Astrocyte (in vitro differentiated cells and primary cell): ENCODE results near the gene CCT6A. TPM values are rescaled to one million over a fixed set of nuclear protein-coding genes. Genes with fewer than 3 reads are reported as not detected.
"Not testable (repeated sequence)": the region's sequence is repeated elsewhere in the genome, so short reads cannot be mapped to it uniquely, and the experiment has no call there.

ENCODE experiments used
- DNase-seq: peaks from one replicate; pipeline ENCODE4 v3.0.0-alpha.2; 2010; ENCODE audit warnings: low read depth
- FAIRE-seq: peaks from 2 replicates; lab custom pipeline; 2011; peaks lifted over from hg19 to GRCh38; lab: Jason Lieb, UNC
- H2AFZ ChIP-seq: 2 replicates; pipeline ENCODE4 v1.6.0; 2012; ENCODE audit warnings: low read depth, low read length, inconsistent platforms
- H3K27ac ChIP-seq: 2 replicates; pipeline ENCODE4 v1.5.1; 2011; ENCODE audit warnings: low read depth, low read length, inconsistent platforms
- H3K27me3 ChIP-seq: 2 replicates; pipeline ENCODE4 v1.6.0; 2011; ENCODE audit warnings: low read length, inconsistent platforms; ENCODE audit not compliant: insufficient read depth
- H3K36me3 ChIP-seq: 2 replicates; pipeline ENCODE4 v1.5.1; 2011; ENCODE audit warnings: low read length, inconsistent platforms; ENCODE audit not compliant: insufficient read depth
- H3K4me1 ChIP-seq: 2 replicates; pipeline ENCODE4 v1.5.1; 2011; ENCODE audit warnings: low read length, inconsistent platforms; ENCODE audit not compliant: insufficient read depth
- H3K4me2 ChIP-seq: 2 replicates; pipeline ENCODE4 v1.6.0; 2012; ENCODE audit warnings: low read length, inconsistent platforms
- H3K4me3 ChIP-seq: 2 replicates; pipeline ENCODE4 v1.5.1; 2011; ENCODE audit warnings: low read depth, mild to moderate bottlenecking, low read length, inconsistent platforms; ENCODE audit not compliant: insufficient read depth
- H3K79me2 ChIP-seq: 2 replicates; pipeline ENCODE4 v1.6.0; 2012; ENCODE audit warnings: mild to moderate bottlenecking, low read length, inconsistent platforms; ENCODE audit not compliant: insufficient read depth
- H3K9ac ChIP-seq: 2 replicates; pipeline ENCODE4 v1.6.0; 2012; ENCODE audit warnings: mild to moderate bottlenecking, low read length, inconsistent platforms
- H3K9me3 ChIP-seq: 2 replicates; pipeline ENCODE4 v1.5.1; 2012; ENCODE audit warnings: low read depth, mild to moderate bottlenecking, low read length, inconsistent platforms; ENCODE audit not compliant: insufficient read depth
- H4K20me1 ChIP-seq: 2 replicates; pipeline ENCODE4 v1.6.0; 2012; ENCODE audit warnings: low read length, inconsistent platforms; ENCODE audit not compliant: insufficient read depth
- H3K27ac Mint-ChIP-seq: one replicate; pipeline ENCODE4 v1.8.0; 2021; ENCODE audit warnings: mild to moderate bottlenecking, mixed read lengths; ENCODE audit not compliant: unreplicated experiment
- H3K27me3 Mint-ChIP-seq: one replicate; pipeline ENCODE4 v1.8.0; 2021; ENCODE audit warnings: low read depth, mixed read lengths; ENCODE audit not compliant: unreplicated experiment
- H3K36me3 Mint-ChIP-seq: one replicate; pipeline ENCODE4 v1.8.0; 2021; ENCODE audit warnings: low read depth, mixed read lengths; ENCODE audit not compliant: unreplicated experiment
- H3K4me1 Mint-ChIP-seq: one replicate; pipeline ENCODE4 v1.8.0; 2021; ENCODE audit warnings: low read depth, mixed read lengths; ENCODE audit not compliant: unreplicated experiment
- H3K4me3 Mint-ChIP-seq: one replicate; pipeline ENCODE4 v1.8.0; 2021; ENCODE audit warnings: mild to moderate bottlenecking, moderate library complexity, mixed read lengths; ENCODE audit not compliant: unreplicated experiment
- H3K9me3 Mint-ChIP-seq: one replicate; pipeline ENCODE4 v1.8.0; 2021; ENCODE audit warnings: mild to moderate bottlenecking, mixed read lengths; ENCODE audit not compliant: unreplicated experiment
- CTCF ChIP-seq: IDR thresholded peaks from 2 replicates; pipeline ENCODE4 v1.5.1; 2011; ENCODE audit warnings: low read depth, mild to moderate bottlenecking, inconsistent platforms, low read length, moderate library complexity; ENCODE audit not compliant: insufficient read depth
- EZH2 ChIP-seq: IDR thresholded peaks from 2 replicates; pipeline ENCODE4 v1.6.1; 2012; ENCODE audit warnings: mild to moderate bottlenecking, low read length, inconsistent platforms; ENCODE audit not compliant: insufficient read depth
- total RNA-seq: library from RNA; stranded (reverse); gene quantifications from 2 replicates; pipeline ENCODE4 v1.2.1, GENCODE V29; 2021

CCT6A gene
- total RNA-seq, 1 donor from 2014 or later, result 180 TPM

GRCh38 chr7:56007167-56007652 is 44.4 kb upstream of the CCT6A start:
- Mint-ChIP-seq H3K36me3 (peaks cover 8% of the 10 kb centered on the region), H3K9me3 (no peaks in the 10 kb centered on the region), H3K27me3 (no peaks in the 10 kb centered on the region), H3K4me1 (peaks cover 8% of the 10 kb centered on the region), H3K4me3 (no peak overlapping the region), H3K27ac (no peak overlapping the region)
- no peaks in the 10 kb centered on the region for H3K36me3 ChIP-seq
- DNase-seq (no peak), FAIRE-seq (no peak)
- no peaks in the 10 kb centered on the region for H3K4me1 ChIP-seq
- no peaks in the 10 kb centered on the region for H4K20me1 ChIP-seq
- no peak overlapping the region for H3K4me3 ChIP-seq
- no peaks in the 10 kb centered on the region for H3K79me2 ChIP-seq
- no peak overlapping the region for H3K27ac ChIP-seq
- H2AFZ ChIP-seq, result no peak overlapping the region
- H3K9ac ChIP-seq, result no peak overlapping the region
- TF ChIP-seq CTCF (no peak), EZH2 (no peak)
- H3K9me3 ChIP-seq, result no peaks in the 10 kb centered on the region
- no peaks in the 10 kb centered on the region for H3K27me3 ChIP-seq
- no peak overlapping the region for H3K4me2 ChIP-seq

GRCh38 chr7:56007891-56008290 is 43.7 kb upstream of the CCT6A start:
- Mint-ChIP-seq H3K27me3 (no peaks in the 10 kb centered on the region), H3K4me3 (no peak overlapping the region), H3K27ac (no peak overlapping the region), H3K9me3 (no peaks in the 10 kb centered on the region), H3K4me1 (peaks cover 8% of the 10 kb centered on the region), H3K36me3 (peaks cover 8% of the 10 kb centered on the region)
- H3K4me2 ChIP-seq, result no peak overlapping the region
- H4K20me1 ChIP-seq, result no peaks in the 10 kb centered on the region
- no peaks in the 10 kb centered on the region for H3K36me3 ChIP-seq
- H3K4me3 ChIP-seq, result no peak overlapping the region
- no peaks in the 10 kb centered on the region for H3K79me2 ChIP-seq
- H3K27me3 ChIP-seq, result no peaks in the 10 kb centered on the region
- FAIRE-seq (no peak), DNase-seq (no peak)
- H3K9me3 ChIP-seq, result no peaks in the 10 kb centered on the region
- H2AFZ ChIP-seq, result no peak overlapping the region
- H3K4me1 ChIP-seq, result no peaks in the 10 kb centered on the region
- no peak overlapping the region for H3K9ac ChIP-seq
- no peak for TF ChIP-seq EZH2
- TF ChIP-seq CTCF, result no peak
- H3K27ac ChIP-seq, result no peak overlapping the region

- FAIRE-seq, result no peak
- H3K79me2 ChIP-seq, result no peaks in the 10 kb centered on the region
Observed at GRCh38 chr7:56009695-56010094, 41.9 kb upstream of the CCT6A start.

GRCh38 chr7:56017015-56017414 is 34.5 kb upstream of the CCT6A start:
- H2AFZ ChIP-seq, H3K4me2 ChIP-seq, H3K4me3 Mint-ChIP-seq, H3K9me3 Mint-ChIP-seq, H3K9ac ChIP-seq, H3K9me3 ChIP-seq, FAIRE-seq, H3K27ac ChIP-seq, H3K36me3 ChIP-seq, H3K27me3 Mint-ChIP-seq, H4K20me1 ChIP-seq, DNase-seq, H3K79me2 ChIP-seq, H3K4me3 ChIP-seq, H3K4me1 ChIP-seq, H3K4me1 Mint-ChIP-seq, H3K27me3 ChIP-seq: not testable (repeated sequence)
- H3K36me3 Mint-ChIP-seq, result peaks cover 10% of the 10 kb centered on the region
- peak overlapping the region; percentile 12 for H3K27ac Mint-ChIP-seq

More at GRCh38 chr7:56009695-56010094, 41.9 kb upstream of the CCT6A start:
- no peaks in the 10 kb centered on the region for H3K9me3 Mint-ChIP-seq
- no peak overlapping the region for H3K9ac ChIP-seq
- no peaks in the 10 kb centered on the region for H3K27me3 ChIP-seq
- no peak overlapping the region for H3K4me3 Mint-ChIP-seq
- H4K20me1 ChIP-seq, result no peaks in the 10 kb centered on the region
- no peaks in the 10 kb centered on the region for H3K9me3 ChIP-seq
- H2AFZ ChIP-seq, result no peak overlapping the region
- H3K27me3 Mint-ChIP-seq, result no peaks in the 10 kb centered on the region
- H3K27ac ChIP-seq, result no peak overlapping the region
- no peak overlapping the region for H3K4me3 ChIP-seq
- H3K4me2 ChIP-seq, result no peak overlapping the region
- no peak overlapping the region for H3K27ac Mint-ChIP-seq
- peak; percentile 28 for DNase-seq
- H3K36me3 Mint-ChIP-seq, result peaks cover 8% of the 10 kb centered on the region
- peaks cover 4% of the 10 kb centered on the region for H3K36me3 ChIP-seq
- peaks cover 8% of the 10 kb centered on the region for H3K4me1 Mint-ChIP-seq
- no peaks in the 10 kb centered on the region for H3K4me1 ChIP-seq
- TF ChIP-seq EZH2, result no peak
- no peak for TF ChIP-seq CTCF
